Measurements from ENCODE around the gene PHF14.

The PHF14 gene

GRCh38 chr7:11212816-11213215 lies 239.1 kb downstream of the PHF14 start:
- no peak for DNase-seq

DNA sequence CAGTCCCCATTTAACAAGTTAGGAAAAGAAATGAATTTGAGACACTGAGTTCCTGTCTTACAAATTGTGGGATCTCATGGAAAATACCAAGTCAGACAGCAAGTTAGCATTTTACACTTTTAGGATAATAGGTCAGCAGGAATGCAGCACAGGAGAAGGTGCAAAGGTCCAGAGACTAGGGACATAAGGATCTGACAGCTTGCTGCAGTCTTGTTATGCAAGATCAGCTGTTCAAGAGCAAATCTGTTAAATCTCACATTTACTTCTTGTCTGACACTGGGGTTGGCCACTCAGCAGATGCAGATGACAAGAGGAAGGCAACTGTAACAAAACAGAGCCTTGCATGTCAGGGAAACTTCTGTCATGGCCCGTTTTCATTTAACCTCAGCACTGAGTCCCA lies 239.6 kb downstream of the PHF14 start:
- no peak for DNase-seq

DNA sequence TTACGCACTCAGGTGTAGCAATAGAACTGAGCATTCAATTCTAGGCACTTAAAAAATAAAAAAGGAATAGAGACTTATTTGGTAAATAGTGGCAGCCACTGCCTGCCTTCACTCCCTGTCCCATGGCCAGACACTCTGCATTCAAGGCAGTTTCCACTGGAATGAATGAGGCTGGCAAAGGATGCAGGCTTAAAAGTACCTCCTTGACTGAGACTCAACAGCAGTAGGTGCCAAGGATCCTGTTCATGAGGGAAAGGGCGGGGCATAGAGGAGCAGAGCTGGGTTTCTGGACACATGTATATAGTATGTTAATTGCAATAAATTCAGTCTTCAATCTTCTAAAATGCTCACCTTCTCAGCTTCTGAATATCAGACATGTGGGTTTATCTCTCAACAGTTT lies 242.6 kb downstream of the PHF14 start:
- DNase-seq: no peak

- no peak for DNase-seq
Measured at GRCh38 chr7:11217848-11218565, 244.3 kb downstream of the PHF14 start.
